COLO668 (cell line): ENCODE data around the gene IFITM10.
"Not testable (repeated sequence)": the region's sequence is repeated elsewhere in the genome, so short reads cannot be mapped to it uniquely, and the experiment has no call there.

Experiments used
- DNase-seq: peaks from one replicate; lab custom pipeline; 2025; ENCODE audit not compliant: unreplicated experiment; lab: John Stamatoyannopoulos, UW

Gene IFITM10

GRCh38 chr11:1693327-1694063 is 56.9 kb downstream of the IFITM10 start:
- DNase-seq: peak; percentile 34

DNA sequence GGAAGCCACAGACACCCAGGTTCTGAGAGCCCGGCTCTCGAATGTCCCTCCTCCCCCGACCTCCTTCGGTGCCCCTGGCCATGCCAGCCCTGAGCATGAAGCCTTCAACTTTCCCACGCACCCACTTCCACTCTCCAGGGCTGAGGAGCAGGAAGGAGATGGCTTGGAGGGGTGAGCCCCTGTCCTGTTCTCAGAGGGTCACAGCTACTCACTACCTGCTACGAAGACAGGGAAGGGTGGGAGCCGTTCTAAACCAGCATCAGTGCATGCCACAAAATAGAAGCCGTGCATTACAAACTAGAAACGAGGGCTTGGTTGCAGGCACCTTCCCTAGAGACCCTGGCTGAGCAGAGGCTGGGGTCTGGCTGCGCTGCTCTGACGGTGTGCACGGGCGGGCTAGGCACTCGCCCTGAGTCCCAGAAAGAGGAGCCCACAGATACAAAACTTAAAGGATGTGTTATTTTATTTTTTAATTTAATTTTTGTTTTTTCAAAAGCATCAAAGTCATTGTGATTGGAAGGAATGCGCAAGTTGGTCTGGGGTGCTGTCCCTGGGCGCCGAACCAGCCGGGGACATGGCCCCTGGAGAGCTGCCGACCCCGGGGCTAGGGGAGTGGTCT is 57.6 kb downstream of the IFITM10 start:
- no peak for DNase-seq

DNA sequence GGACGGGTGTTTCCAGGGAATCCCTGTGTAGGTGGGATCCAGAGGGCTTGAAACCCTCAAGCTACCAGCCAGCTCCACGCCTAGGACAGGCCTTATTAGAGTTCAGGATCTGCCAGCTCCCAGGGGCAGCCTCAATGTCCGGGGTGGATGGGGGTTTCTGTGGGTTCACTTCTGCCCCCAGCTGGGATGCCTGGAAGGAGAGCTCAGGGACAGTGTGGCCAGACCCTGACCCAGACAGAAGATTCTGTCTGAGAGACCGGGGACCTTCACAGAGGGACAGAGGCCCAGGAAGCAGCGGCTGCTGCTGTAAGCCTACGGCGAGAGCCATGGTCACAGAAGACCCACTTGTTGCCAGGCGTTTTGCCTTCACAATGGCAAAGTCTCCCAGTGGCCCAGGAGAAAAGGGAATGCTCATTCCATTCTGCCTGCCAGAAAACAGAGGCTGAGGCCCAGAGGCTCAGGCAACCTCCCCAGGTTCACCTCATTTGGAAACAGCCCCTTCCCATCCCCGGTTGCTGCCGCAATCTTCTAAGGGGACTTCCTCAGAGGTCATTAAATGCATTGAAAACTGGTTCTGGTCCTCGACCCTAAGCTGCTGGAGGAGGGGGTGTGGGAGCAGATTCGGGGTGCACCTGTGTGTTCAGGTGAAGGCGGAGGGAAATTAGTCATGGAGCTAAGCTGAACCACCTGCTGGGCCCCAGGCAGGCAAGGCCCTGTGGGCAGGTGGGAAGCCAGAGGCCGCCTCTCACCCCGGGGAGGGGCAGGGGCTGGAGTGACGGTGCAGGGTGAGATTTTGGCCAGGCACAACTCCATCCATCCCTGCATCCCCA is 58.3 kb downstream of the IFITM10 start:
- DNase-seq: no peak

GRCh38 chr11:1691026-1691877 is 59.1 kb downstream of the IFITM10 start:
- no peak for DNase-seq

DNA sequence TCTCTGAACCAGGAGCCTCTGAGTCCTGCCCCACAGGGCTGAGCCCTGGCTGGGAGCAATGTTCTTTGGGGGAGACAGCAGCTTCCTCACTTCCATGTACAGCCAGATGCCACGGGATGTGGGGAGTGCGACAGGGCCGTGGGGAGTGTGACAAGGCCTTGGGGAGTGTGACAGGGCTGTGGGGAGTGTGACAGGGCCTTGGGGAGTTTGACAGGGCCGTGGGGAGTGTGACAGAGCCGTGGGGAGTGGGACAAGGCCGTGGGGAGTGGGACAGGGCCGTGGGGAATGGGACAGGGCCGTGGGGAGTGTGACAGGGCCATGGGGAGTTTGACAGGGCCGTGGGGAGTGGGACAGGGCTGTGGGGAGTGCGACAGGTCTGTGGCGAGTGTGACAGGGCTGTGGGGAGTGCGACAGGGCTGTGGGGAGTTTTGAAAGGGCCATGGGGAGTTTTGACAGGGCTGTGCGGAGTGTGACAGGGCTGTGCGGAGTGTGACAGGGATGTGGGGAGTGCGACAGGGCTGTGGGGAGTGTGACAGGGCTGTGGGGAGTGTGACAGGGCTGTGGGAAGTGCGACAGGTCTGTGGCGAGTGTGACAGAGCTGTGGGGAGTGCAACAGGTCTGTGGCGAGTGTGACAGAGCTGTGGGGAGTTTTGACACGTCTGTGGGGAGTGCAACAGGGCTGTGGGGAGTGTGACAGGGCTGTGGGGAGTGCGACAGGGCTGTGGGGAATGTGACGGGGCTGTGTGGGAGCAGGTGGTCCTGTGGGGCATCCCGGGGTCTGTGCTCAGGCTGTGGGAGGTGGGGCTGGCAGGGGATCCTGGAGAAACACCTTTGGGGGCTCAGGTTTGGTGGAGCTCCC is 60.0 kb downstream of the IFITM10 start:
- DNase-seq: no peak

- DNase-seq: not testable (repeated sequence)
These were observed 60.9 kb downstream of the IFITM10 start for GRCh38 chr11:1689250-1690166.

GRCh38 chr11:1688336-1688947 is 62.0 kb downstream of the IFITM10 start:
- not testable (repeated sequence) for DNase-seq

GRCh38 chr11:1686220-1686619 is 64.2 kb downstream of the IFITM10 start:
- not testable (repeated sequence) for DNase-seq

GRCh38 chr11:1684886-1685874 is 65.2 kb downstream of the IFITM10 start:
- DNase-seq: not testable (repeated sequence)

DNA sequence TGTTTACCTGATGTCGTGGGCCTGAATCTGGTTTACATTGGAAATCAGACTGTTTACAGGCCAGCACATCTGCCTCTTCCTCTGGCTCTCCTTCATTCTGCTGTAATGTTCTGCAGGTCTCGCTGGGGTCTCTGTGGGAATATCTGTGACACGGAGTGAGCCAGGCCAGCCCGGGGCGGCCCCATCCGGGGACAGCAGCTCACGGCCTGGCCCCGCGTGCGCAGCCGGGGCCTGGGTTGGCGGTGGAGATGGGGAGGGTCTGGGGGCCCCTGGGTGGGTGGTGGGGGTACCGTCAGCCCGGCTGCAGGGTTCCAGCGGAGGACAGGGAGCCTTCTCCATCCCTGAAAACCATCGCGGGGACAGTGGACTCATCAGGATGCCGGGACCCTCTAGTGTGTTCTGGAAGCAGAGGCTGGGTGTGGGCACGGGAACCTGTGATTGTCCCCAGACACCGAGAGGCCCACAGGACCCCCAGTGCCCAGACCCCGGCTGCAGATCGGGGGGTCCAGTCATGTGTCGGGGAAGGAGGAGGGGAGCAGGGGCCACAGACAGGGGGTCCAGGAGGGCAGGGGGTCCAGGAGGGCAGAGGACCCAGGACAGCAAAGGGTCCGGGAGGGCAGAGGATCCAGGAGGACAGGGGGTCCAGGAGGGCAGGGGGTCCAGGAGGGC is 66.4 kb downstream of the IFITM10 start:
- not testable (repeated sequence) for DNase-seq

GRCh38 chr11:1683216-1683615 is 67.2 kb downstream of the IFITM10 start:
- DNase-seq: not testable (repeated sequence)
